Measurements from ENCODE around the gene SLC22A6.

The SLC22A6 gene, protein sequence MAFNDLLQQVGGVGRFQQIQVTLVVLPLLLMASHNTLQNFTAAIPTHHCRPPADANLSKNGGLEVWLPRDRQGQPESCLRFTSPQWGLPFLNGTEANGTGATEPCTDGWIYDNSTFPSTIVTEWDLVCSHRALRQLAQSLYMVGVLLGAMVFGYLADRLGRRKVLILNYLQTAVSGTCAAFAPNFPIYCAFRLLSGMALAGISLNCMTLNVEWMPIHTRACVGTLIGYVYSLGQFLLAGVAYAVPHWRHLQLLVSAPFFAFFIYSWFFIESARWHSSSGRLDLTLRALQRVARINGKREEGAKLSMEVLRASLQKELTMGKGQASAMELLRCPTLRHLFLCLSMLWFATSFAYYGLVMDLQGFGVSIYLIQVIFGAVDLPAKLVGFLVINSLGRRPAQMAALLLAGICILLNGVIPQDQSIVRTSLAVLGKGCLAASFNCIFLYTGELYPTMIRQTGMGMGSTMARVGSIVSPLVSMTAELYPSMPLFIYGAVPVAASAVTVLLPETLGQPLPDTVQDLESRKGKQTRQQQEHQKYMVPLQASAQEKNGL

DNA sequence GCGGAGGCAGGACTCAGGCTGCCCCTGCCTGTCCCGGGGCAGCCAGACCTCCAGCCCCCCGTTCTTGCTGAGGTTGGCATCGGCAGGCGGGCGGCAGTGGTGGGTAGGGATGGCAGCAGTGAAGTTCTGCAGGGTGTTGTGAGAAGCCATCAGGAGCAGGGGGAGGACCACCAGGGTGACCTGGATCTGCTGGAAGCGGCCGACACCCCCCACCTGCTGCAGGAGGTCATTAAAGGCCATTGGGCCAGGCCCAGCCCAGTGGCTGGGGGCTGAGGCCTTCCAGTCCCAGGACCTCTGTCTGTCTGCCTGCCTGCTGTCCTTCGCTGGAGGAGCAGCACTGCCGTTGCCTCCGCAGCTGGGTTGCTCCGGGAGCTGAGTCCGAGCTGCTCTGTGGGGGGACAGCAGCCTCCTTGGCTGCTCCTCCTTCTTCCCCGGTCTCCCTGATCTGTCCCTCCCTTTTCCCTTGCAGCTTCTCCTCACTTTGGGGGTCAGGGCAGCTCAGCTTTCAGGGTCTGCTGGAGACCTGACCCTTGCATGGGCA, at the start of gene SLC22A6:
TSS of gene SLC22A6 (minus strand) at position 517 of the 541 bp plus-strand sequence. CDS start at position 240, 277 bp downstream.
- no peak for DNase-seq

DNA sequence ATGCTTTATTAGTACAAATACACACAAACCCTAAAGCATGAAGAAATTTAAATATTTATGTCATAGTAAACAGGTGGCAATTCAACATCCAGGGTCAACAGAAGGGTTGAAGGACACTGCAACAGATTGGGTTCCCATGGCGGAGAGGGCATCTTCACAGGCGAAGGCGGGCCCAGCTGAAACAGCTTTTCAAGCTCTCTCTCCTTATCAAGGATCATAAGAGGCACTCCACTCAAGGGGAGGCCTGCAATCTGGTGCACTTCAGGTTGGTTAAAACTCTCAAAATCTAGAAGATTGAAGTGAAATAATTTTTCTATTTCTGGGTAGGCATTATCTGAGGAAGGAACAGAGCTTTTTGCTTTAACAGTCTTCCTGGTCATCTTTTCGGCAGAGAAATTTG, 47.7 kb upstream of the SLC22A6 start:
- DNase-seq = no peak

DNA sequence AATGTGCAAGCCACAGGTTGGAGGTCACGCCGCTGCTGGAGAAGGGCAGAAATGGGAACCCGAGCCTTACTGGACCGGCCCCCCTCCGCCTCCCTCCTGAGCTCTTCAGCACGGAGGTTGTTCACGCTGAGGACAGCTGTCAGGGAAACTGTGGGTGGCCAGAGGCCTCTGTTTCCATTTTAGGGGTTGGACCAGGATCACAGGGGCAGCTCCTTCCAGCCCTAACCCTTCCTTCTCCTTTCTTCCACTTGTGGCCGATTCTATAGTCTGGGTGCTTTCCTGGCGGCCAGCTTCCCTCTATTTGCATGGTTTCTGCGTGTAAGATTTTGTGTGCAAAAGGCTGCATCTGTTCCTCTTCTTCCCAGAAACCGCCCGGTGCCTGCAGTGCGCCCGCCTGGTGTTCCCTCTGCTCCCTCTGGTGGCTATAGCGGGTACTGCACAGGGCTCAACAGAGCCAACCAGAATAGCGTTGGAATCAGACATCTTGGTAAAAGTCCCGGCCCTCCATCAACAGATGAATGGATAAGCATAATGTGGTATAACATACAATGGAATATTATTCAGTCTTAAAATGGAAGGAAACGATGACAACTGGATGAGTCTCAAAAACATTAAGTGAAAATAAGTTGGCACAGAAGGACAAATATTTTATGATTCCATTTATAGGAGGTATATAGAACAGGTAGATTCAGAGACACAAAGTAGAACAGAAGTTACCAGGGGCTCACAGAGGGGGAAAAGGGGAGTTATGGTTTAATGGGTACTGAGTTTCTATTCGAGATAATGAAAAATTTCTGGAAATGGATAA, 39.3 kb upstream of the SLC22A6 start:
- DNase-seq = no peak

DNA sequence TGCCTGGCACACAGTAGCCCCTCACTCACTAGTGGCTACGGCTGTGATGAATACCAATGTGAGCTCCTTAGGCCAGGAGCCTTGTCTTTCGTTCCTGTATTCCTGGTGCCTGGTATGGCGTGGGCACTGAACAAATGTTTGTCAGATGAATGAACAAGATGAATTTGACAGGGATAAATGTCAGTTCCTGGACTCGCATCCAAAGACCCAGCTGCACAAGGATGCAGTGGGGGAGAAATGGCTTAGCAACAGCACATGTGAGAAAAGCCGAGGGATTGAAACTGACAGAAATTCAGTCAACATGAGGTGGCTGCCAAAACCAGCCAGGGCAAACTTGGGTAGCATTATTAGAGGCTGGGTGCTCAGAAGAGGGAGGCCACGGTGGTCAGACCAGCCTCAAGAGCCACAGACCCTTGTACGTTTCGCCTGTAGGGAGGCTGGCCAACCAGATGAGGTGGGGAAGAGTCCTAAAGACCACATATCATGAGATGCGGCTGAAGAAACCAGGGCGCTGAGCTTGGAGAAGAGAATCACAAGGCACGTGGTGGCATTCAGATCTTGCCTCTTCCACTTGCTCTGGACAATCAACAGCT, 38.6 kb upstream of the SLC22A6 start:
- no peak for DNase-seq

DNA sequence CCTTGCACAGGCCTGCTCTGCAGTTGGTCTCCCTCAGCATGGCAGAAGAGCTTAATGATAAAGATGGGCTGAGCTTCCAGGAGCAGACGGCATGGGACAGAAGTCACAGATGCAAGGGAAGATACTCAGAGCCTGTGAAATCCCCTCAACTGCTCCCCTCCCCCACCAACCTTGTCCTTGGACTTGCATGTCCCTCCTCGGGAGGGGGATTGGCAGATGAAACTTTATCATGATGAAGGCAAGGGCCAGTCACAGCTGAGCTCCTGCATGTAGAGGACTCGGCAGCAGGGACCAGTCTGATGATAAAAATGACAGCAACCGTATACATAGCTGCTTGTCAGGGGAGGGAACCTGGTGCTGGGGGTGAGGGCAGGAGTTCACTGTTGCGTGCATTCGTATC, 37.7 kb upstream of the SLC22A6 start:
- DNase-seq = no peak

DNA sequence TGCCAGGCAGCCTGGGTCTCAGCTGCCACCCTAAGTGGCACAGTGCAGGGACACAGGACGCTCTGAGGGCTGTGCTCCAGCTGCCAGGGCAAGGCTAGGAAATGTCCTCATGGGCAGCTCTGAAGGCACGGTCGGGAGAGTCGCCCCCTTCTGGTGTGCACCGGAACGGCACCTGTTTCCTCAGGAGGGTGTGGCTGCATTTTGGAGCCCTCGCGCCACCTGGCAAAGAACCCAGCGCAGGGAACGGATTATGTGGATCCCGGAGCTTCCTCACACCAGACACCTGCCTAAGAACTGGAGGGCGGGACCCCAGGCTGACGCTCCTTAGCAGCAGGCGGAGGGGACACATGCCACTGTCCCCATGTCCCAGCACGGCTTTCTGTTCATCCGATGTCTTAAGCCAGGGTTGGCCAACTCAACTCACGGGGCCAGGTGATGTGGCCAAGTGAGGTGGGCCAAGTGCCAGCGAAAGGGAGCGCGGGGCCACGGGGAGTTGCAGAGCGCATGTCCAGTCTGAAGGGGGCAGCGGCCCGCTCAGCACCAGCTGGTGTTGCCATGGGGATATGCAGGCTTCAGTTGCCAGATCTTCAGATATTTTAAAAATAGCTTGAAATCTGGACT, 36.0 kb upstream of the SLC22A6 start:
- no peak for DNase-seq

DNA sequence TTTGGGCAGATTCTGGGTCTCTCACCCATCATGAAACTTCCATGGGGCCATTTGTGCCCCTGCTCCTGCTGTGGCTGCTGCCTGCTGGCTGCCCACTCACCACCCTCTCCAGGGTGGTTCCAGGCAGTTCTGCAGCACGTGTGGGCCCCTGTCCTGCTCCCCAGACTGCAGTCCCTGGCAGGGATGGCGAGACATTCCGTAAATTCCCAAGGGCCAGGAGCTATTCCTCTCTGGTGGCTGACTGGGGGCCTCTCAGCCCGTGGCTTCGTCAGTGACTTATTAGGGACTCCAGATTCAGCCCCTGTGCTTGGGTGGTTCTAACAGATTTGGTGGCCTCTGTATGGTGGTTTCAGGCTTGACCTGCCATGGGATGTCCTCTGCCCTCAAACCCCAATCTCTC, 34.7 kb upstream of the SLC22A6 start:
- no peak for DNase-seq

DNA sequence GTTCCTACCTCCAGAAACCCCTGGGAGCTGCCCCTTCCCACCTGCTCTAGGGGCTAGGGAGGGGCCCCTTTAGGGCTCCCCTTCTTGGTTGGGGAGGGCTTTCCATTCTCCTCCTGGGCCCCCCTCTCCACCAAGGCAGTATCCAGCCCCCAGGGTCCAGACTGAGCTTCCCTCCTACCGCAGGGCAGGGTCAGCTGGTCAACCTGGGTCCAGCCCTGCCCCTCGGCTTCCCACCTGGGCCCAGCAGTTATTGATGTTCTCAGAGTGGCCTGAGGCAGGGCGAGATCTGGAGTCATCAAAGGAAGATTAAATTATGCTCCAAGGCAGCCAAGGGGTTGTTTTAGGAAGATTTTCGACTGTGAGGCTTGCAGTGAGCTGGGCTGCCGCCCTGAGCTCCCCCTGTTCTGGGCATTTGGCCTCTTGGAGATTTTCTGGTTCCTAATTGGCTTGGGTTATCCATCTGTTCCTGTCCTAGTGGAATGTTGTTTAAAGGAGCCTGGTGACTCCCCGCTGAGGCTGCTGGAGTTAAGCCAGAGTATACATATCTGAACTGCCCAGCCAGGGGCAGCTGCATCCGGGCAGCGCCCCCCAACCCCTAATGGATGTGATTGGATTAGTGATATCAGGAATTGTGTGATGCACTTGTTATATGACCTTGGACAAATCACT, 32.7 kb upstream of the SLC22A6 start:
- no peak for DNase-seq

DNA sequence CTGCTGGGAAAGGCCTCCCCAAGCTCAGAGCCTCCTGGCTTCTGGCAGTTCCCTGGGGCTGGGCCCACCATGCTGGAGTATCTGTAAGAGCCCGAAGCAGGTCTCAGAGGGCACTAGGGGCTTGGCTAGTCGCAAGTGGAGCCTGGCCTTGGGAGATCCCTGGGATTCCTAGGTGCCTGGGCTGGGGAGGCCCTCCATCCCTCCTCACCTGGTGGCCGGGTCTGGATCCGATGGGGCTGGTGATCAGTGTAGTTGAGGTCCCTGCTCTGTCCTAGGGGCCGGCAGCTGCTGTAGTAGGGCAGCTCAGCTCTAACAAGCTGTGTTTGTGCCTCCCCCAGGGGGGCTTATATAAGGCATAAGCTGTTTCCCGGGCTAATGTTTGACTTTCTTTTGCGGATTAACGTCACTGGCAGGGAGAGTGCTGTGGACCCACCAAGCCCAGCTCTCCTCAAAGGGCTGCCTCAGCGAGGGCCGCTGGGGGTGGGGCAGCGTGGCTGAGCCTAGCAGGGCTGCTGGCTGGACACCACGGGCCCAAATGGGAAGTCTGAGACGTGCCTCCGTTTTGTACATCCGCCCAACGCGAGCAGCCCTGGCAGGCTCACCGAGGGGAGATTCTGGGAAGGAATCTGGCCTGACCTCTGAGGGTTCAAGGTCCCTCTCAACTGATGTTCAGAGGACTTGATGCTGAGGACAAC, 30.9 kb upstream of the SLC22A6 start, which contains the start of gene SLC22A8:
TSS of gene SLC22A8 (minus strand) at position 321 of the 695 bp plus-strand sequence. CDS start 883 bp downstream, outside the sequence.
- DNase-seq = no peak

DNA sequence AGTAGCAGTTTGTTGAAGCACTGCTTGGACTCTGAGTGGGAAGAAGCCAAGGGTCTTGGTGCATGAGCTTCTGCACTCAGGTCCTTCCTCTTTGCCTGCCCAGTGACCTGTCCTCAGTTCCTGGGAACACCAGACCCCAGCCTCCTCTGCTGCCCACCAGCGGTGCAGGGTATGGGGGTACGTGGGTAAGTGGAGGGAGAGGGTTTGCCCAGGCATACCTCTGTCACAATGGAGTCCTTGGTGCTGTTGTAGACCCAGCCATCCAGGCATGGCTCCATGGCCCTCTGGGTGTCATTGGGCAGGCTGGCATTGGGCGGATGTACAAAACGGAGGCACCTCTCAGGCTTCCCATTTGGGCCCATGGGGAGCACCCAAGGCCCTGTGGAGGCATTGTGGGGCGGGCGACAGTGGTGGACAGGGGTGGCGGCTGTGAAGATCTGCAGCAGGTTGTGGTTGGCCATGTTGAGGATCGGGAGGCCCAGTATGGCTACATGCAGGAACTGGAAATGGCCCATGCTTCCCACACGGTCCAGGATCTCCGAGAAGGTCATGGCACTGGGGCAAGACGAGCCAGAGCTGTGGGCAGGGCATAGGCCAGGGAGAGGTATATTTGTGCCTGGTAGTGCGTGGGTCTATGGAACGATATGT, 29.8 kb upstream of the SLC22A6 start:
- DNase-seq = no peak

DNA sequence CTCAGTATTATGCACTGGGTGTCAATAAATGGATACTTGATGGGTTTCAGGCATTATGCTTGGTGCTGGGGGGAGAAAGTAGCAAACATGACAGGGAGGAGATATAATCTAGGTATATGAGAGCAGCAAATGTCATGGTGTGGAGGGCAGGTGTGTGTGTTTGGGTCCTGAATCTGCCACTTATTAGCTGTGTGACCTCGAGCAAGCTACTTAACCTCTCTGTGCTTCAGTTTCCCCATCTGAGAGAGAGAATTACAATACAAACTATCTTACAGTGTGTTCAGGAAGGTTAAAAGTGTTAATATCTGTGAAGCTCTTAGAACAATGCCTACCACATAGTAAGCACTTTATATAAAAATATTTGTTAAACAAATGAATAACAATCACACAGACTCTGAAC, 28.1 kb upstream of the SLC22A6 start:
- no peak for DNase-seq

DNA sequence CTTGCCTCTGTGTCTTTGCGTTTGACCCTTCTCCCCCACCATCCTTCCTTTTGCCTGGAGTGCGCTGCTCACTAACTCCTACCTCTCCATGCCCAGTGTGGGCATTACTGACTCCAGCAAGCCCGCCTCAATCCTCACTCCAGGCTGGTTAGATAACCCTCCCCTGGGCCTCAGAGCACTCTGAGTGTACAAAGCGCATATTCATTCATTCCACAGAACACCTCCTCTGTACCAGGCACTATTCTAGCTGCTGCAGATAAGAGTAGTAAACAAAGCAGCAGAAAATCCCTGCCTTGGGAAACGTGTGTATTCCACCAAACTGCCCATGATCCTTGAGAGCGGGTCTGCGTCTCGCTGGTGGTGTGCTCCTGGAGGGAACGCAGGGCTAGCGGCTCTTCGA, 27.7 kb upstream of the SLC22A6 start:
- no peak for DNase-seq

DNA sequence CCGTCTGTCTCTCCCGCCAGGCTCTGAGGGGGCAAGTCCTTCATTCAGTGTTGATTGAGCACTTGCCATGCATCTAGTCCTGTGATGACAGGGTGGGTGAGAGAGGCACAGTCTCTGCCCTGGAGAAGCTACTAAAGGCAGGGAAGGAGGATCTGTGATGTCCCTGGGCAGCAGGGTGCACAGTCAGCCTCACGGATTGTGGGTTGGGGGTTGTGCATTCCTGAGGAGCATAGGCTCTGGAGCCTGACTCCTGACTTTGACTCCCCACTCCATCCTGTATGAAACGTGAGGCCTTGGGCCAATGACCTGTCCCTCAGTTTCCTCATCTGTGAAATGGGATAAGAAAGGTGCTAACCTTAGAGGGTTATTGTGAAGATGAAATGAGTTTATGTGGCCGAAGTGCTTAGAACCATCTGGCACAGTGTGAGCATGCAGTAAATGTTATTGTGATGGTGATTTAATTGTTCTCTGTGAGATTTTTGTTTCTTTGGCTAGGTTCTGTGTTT, 26.2 kb upstream of the SLC22A6 start:
- no peak for DNase-seq

DNA sequence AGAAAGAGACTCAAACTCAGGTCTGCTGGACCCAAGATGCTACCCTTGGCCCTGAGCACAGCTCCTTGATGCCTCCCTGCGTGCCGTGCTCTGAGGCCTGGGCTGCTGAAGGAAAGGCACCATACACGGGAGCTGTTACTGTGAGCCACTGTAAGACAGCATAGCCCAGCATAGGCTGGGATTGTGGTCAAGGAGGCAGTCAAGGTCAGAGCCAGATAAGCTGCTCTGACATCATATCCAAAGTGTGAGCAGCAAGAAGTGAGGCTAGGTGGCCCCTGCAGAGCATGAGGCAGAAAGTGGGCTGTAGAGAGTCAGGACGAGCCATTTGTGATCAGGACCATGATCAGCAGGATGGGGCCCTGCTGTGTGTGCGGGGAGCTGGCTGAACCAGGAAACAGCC, 23.2 kb upstream of the SLC22A6 start:
- no peak for DNase-seq

DNA sequence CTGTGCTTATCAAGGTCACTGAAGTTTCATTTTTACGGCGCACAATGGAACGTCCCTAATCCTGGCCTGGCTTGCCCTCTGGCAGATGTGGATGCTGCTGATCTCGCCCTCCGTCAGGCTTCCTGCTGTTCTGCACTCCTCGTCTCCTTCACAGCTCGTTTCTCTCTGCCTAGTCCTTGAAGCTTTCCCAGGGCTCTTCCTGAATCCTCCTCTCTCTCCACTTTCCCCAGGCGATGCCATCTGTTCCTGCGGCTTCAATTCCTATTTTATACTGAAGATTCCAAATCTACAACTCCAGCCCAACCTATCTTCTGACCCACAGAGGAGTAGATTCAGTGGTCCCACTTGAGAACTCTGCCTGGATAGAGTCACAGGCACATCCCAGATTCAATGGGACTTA, 16.7 kb upstream of the SLC22A6 start:
- no peak for DNase-seq

DNA sequence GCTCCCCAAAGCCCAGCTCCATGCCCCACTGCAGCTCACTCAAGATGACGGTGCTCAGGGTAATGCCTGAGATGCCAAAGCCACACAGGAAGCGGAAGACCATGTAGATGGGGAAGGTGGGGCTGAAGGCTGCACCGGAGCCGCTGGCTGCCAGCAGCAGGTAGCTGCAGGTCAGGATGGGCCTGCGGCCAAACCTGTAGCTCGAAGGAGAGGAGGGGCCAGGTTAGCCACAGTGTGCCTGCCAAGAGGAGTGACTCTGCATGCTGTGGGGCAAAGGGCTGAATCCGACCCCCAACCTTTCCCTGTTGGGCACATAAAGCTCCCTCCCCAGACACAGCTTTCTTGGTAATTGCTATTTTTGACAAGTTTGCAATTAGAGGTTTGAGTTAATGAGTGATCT, 14.9 kb upstream of the SLC22A6 start:
- DNase-seq = no peak

DNA sequence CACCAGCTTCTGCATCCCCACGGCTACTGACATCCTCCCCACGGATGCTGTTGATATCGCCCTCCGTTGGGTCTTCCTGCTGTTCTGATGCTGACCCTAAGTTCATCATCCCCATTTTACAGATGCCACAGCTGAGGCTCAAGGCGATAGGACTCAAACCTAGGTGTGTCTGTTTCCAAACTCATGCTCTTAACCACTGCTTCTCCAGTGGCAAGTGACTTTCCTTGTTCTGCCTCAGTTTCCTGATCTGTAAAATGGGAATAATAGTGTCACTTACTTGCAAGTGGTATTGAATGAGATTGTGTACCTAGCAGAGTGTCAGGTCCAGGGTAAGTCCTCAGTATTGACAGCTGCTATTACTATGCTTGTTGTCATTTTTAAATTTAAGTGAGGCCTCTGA, 14.4 kb upstream of the SLC22A6 start:
- no peak for DNase-seq

DNA sequence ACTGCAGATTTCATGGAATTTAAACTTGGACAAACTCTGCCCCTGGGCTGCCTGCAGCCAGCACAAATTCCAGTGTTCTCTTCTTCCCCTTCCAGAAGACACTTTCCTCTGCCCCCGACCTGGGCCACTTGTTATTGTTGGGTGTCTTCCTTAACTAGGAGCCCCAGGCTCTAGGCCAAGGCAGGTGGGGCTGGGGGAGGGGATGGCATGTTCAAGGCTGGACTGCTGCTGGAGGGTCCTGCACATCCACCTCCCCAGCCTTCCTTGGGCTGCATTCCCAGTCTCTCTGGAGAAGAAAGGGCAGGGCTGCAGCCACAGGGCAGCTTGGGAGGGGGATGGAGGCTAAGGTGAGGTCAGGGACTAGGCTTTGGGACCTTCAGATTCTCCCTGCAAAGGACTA, 11.5 kb upstream of the SLC22A6 start:
- DNase-seq = no peak

DNA sequence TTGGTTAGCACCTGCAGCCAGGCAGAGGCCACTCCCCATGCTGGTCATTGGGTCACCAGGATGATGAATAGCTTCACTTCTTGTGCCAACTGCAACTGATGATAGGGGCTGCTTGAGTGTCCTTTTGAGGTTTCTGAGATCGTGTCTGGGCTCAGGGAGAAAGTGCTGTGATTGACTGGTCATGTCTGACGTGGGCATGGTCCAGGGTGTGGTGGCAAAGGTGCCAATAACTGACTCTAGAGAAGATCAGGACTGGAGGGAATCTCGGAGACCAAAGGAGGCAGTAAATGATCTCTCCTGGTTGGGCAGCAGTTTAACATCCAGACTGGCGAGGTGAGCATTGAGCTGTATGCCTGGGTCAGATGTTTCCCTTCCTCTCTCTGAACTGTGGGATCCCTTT, 10.0 kb upstream of the SLC22A6 start:
- no peak for DNase-seq

DNA sequence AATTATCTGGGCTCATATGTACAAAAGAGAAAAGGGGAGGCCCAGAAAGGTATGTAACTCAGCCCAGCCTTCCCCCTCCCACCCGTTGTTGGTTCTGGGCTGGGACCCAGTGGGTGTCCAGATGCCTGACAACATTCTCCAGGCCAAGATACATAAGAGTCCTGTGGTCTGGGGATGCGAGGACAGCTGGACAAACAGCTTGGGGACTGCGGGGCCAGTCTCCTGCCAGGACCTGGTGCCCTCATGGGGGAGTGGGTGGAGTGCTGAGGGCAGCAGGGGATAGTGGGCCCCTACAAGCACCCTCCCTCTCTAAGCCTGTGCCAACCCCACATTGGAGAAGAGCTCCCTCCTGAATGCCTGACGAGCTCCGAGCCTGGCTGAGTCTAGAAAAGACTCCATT, 3.5 kb upstream of the SLC22A6 start:
- DNase-seq = no peak

Data from NCI-H2081 treated with DMSO at 0.1 percent for 48 hours (cell line).